A673 (cell line): ENCODE measurements around the gene RIPOR3. TPM values are rescaled to one million over a fixed set of nuclear protein-coding genes. Genes with fewer than 3 reads are reported as not detected.

ENCODE experiments used
- BruUV-seq: library from RNA; stranded (reverse); fragments of 400-500 nt; replicated peaks from 2 replicates; lab custom pipeline; 2021; lab: Mats Ljungman, UMichigan
- CTCF ChIA-PET: fragments of 300-600 bp; sonication (Branson Sonifier 250); formaldehyde crosslinking; loops from one replicate; lab custom pipeline; 2022; ENCODE audit warnings: antibody characterized with exemption; lab: Charles Lee
- POLR2A ChIA-PET: fragments of 300-600 bp; sonication (Branson Sonifier 250); formaldehyde crosslinking; loops from one replicate; lab custom pipeline; 2022; ENCODE audit warnings: antibody characterized with exemption; ENCODE audit not compliant: low non-redundant PET; lab: Charles Lee
- DNase-seq: peaks from one replicate; pipeline ENCODE4 v3.0.0-alpha.2; 2015; ENCODE audit warnings: low spot score
- H3K27ac ChIP-seq: fragments of 200-600 bp; sonication (generic); 2 replicates; pipeline ENCODE4 v1.5.1; 2016; ENCODE audit warnings: mixed run types, low read depth, mild to moderate bottlenecking, mixed read lengths, antibody characterized with exemption, low read length; ENCODE audit not compliant: poor library complexity, severe bottlenecking
- H3K27me3 ChIP-seq: fragments of 200-600 bp; sonication (generic); replicated peaks from 2 replicates; pipeline ENCODE4 v1.6.1; 2017; ENCODE audit warnings: mixed run types, low read depth, mild to moderate bottlenecking, mixed read lengths, antibody characterized with exemption, low read length; ENCODE audit not compliant: insufficient read depth, poor library complexity
- H3K36me3 ChIP-seq: fragments of 200-600 bp; sonication (generic); 2 replicates; pipeline ENCODE4 v1.6.1; 2016; ENCODE audit warnings: mixed run types, mild to moderate bottlenecking, mixed read lengths, antibody characterized with exemption, low read length; ENCODE audit not compliant: insufficient read depth, poor library complexity, severe bottlenecking
- H3K4me1 ChIP-seq: fragments of 200-600 bp; sonication (generic); 2 replicates; pipeline ENCODE4 v1.6.1; 2017; ENCODE audit warnings: mixed run types, mild to moderate bottlenecking, mixed read lengths, antibody characterized with exemption, low read length; ENCODE audit not compliant: insufficient read depth, poor library complexity, severe bottlenecking
- H3K4me3 ChIP-seq: fragments of 200-600 bp; sonication (generic); 2 replicates; pipeline ENCODE4 v1.5.1; 2016; ENCODE audit warnings: low read depth, mixed run types, mild to moderate bottlenecking, mixed read lengths, low read length; ENCODE audit not compliant: poor library complexity, severe bottlenecking
- H3K9me3 ChIP-seq: fragments of 200-600 bp; sonication (generic); 2 replicates; pipeline ENCODE4 v1.6.1; 2016; ENCODE audit warnings: mixed run types, low read depth, mild to moderate bottlenecking, mixed read lengths, antibody characterized with exemption, low read length; ENCODE audit not compliant: poor library complexity, severe bottlenecking
- EZH2 ChIP-seq: fragments of 200-600 bp; sonication (generic); IDR thresholded peaks from 2 replicates; pipeline ENCODE4 v1.6.1; 2017; ENCODE audit warnings: borderline replicate concordance, low read depth, mild to moderate bottlenecking, mixed read lengths, antibody characterized with exemption, low read length; ENCODE audit not compliant: poor library complexity, severe bottlenecking
- intact Hi-C: fragments of 100-400 bp; cut with micrococcal nuclease; formaldehyde crosslinking; loops from one replicate; pipeline ENCODE4 v1.10.0; 2022; ENCODE audit not compliant: unreplicated experiment
- total RNA-seq: library from RNA; stranded (reverse); gene quantifications from 2 replicates; pipeline ENCODE4 v1.2.3, GENCODE V29; 2021
- TF ChIP-seq, protein P1 (sequence below): fragments of 300-800, 200-600 bp; sonication (generic); conservative IDR thresholded peaks from 2 replicates; pipeline ENCODE4 v1.5.1; 2017; ENCODE audit warnings: low read depth, mild to moderate bottlenecking, antibody characterized with exemption, low read length, moderate library complexity, mixed read lengths

Gene RIPOR3
- total RNA-seq, 1 experiment from 2014 or later, result 19.1 TPM

GRCh38 chr20:50720026-50720425 lies 28.7 kb upstream of the RIPOR3 start:
- Histone ChIP-seq H3K9me3 (no peaks in the 10 kb centered on the region), H3K4me1 (peaks cover 16% of the 10 kb centered on the region), H3K4me3 (no peak overlapping the region), H3K36me3 (no peaks in the 10 kb centered on the region), H3K27ac (no peak overlapping the region), H3K27me3 (no peaks in the 10 kb centered on the region)
- intact Hi-C loops, result no loop called here
- no TSS peak for BruUV-seq
- TF ChIP-seq, protein P1, sequence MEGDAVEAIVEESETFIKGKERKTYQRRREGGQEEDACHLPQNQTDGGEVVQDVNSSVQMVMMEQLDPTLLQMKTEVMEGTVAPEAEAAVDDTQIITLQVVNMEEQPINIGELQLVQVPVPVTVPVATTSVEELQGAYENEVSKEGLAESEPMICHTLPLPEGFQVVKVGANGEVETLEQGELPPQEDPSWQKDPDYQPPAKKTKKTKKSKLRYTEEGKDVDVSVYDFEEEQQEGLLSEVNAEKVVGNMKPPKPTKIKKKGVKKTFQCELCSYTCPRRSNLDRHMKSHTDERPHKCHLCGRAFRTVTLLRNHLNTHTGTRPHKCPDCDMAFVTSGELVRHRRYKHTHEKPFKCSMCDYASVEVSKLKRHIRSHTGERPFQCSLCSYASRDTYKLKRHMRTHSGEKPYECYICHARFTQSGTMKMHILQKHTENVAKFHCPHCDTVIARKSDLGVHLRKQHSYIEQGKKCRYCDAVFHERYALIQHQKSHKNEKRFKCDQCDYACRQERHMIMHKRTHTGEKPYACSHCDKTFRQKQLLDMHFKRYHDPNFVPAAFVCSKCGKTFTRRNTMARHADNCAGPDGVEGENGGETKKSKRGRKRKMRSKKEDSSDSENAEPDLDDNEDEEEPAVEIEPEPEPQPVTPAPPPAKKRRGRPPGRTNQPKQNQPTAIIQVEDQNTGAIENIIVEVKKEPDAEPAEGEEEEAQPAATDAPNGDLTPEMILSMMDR, result no peak
- TF ChIP-seq EZH2, result no peak
- POLR2A ChIA-PET, result interaction anchor here (0.7 kb wide), 1 partner anchor 80 kb away, joined by 17 read pairs; no protein-coding TSS in a partner anchor
- CTCF ChIA-PET, result no interaction called here
- DNase-seq, result no peak

- no peak for DNase-seq
- POLR2A ChIA-PET, result no interaction called here
- intact Hi-C loops, result no loop called here
- TF ChIP-seq EZH2, result no peak
- TF ChIP-seq, protein P1, result no peak
- H3K9me3 ChIP-seq, result no peaks in the 10 kb centered on the region
- CTCF ChIA-PET, result no interaction called here
- H3K36me3 ChIP-seq, result no peaks in the 10 kb centered on the region
- H3K4me1 ChIP-seq, result peaks cover 9% of the 10 kb centered on the region
- no peaks in the 10 kb centered on the region for H3K27me3 ChIP-seq
- no peak overlapping the region for H3K4me3 ChIP-seq
- no TSS peak for BruUV-seq
- no peak overlapping the region for H3K27ac ChIP-seq
Measured at GRCh38 chr20:50719328-50719727, 28.0 kb upstream of the RIPOR3 start.

DNA sequence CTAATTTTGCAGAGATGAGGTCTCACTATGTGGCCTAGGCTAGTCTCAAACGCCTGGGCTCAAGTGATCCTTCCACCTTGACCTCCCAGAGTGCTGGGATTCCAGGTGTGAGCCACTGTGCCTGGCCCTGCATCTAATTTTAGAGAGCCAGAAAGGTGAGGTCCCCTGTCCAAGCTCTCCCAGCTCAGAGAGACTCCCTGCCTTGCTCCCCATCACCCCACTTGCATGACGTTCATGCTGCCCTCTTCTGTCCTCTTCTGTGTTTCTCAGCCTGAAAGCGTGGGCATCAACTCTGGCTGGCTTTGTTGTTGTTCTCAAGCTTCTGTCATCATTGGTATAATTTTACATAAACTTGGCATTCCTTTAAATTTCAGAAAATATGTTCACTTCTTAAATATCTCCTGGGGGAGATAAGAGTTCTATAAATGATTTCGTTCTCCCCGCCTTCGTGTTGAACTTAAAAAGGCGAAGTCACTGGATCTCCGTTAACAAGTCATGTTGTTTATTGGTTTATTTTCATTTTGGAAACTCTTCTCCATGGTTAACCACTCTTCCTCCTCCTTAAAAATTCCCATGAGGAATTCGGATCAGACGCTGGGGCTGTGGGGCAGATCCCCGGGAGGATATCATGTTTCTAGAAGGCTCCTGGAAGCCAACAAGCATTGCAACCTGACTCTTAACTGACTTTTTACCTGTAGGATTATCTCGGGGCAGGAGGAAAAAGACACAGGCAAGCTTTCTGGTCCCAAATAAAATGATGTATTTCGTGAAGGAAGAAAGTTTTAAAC lies 26.8 kb upstream of the RIPOR3 start:
- CTCF ChIA-PET, result interaction anchor here (0.9 kb wide), 1 partner anchor 27 kb away, joined by 3 read pairs; no protein-coding TSS in a partner anchor
- intact Hi-C loops, result no loop called here
- H3K27me3 ChIP-seq, result no peaks in the 10 kb centered on the region
- H3K4me3 ChIP-seq, result no peak overlapping the region
- no peak for DNase-seq
- no peak overlapping the region for H3K27ac ChIP-seq
- H3K9me3 ChIP-seq, result no peaks in the 10 kb centered on the region
- POLR2A ChIA-PET, result no interaction called here
- no TSS peak for BruUV-seq
- peaks cover 7% of the 10 kb centered on the region for H3K4me1 ChIP-seq
- H3K36me3 ChIP-seq, result no peaks in the 10 kb centered on the region
- TF ChIP-seq, protein P1, result peak; percentile 36; the same call in 1 of the 2 replicates
- no peak for TF ChIP-seq EZH2
